NCI-H748 (cell line): ENCODE measurements around the gene TNFRSF19.
"Not testable (repeated sequence)": the region's sequence is repeated elsewhere in the genome, so short reads cannot be mapped to it uniquely, and the experiment has no call there.

ENCODE experiments used
- DNase-seq: peaks from one replicate; lab custom pipeline; 2025; ENCODE audit not compliant: unreplicated experiment; lab: John Stamatoyannopoulos, UW

Gene TNFRSF19

GRCh38 chr13:23570099-23570920, at the start of gene TNFRSF19:
TNFRSF19 (plus strand) TSS chr13:23570412; CDS start chr13:23590184, 19,772 bp downstream.
- peak; percentile 74 for DNase-seq

- not testable (repeated sequence) for DNase-seq
These were observed 40.3 kb upstream of the TNFRSF19 start for GRCh38 chr13:23529926-23530325.

- DNase-seq, result no peak
These were observed 38.8 kb upstream of the TNFRSF19 start for GRCh38 chr13:23531446-23531845.

GRCh38 chr13:23534090-23534489, 36.1 kb upstream of the TNFRSF19 start:
- DNase-seq, result no peak

GRCh38 chr13:23541221-23541824, 28.9 kb upstream of the TNFRSF19 start:
- peak; percentile 44 for DNase-seq

- DNase-seq, result no peak
These were observed 25.5 kb upstream of the TNFRSF19 start for GRCh38 chr13:23544668-23545067.

- DNase-seq, result no peak
These were observed 23.1 kb upstream of the TNFRSF19 start for GRCh38 chr13:23547000-23547590.

GRCh38 chr13:23549724-23550123, 20.5 kb upstream of the TNFRSF19 start:
- DNase-seq, result no peak

GRCh38 chr13:23550163-23550562, 20.0 kb upstream of the TNFRSF19 start:
- DNase-seq, result no peak

GRCh38 chr13:23551213-23552008, 18.8 kb upstream of the TNFRSF19 start:
- DNase-seq, result no peak

GRCh38 chr13:23552171-23552570, 18.0 kb upstream of the TNFRSF19 start:
- DNase-seq, result peak; percentile 32

GRCh38 chr13:23552661-23553060, 17.6 kb upstream of the TNFRSF19 start:
- no peak for DNase-seq

- no peak for DNase-seq
These were observed 16.2 kb upstream of the TNFRSF19 start for GRCh38 chr13:23554000-23554399.

- no peak for DNase-seq
These were observed 13.2 kb upstream of the TNFRSF19 start for GRCh38 chr13:23557043-23557442.

GRCh38 chr13:23557733-23558132, 12.5 kb upstream of the TNFRSF19 start:
- no peak for DNase-seq

- DNase-seq, result peak; percentile 74
These were observed 11.3 kb upstream of the TNFRSF19 start for GRCh38 chr13:23558675-23559536.

GRCh38 chr13:23560571-23561089, 9.6 kb upstream of the TNFRSF19 start:
- DNase-seq, result no peak

GRCh38 chr13:23561261-23561660, 9.0 kb upstream of the TNFRSF19 start:
- no peak for DNase-seq

GRCh38 chr13:23563085-23563845, 6.9 kb upstream of the TNFRSF19 start:
- DNase-seq, result no peak
